Measurements from ENCODE around the gene CSRP3. TPM values are rescaled to one million over a fixed set of nuclear protein-coding genes. Genes with fewer than 3 reads are reported as not detected.

The CSRP3 gene
- total and polyA plus RNA-seq, 10 donors = 0.08 to 0.17 TPM; not detected in 8

DNA sequence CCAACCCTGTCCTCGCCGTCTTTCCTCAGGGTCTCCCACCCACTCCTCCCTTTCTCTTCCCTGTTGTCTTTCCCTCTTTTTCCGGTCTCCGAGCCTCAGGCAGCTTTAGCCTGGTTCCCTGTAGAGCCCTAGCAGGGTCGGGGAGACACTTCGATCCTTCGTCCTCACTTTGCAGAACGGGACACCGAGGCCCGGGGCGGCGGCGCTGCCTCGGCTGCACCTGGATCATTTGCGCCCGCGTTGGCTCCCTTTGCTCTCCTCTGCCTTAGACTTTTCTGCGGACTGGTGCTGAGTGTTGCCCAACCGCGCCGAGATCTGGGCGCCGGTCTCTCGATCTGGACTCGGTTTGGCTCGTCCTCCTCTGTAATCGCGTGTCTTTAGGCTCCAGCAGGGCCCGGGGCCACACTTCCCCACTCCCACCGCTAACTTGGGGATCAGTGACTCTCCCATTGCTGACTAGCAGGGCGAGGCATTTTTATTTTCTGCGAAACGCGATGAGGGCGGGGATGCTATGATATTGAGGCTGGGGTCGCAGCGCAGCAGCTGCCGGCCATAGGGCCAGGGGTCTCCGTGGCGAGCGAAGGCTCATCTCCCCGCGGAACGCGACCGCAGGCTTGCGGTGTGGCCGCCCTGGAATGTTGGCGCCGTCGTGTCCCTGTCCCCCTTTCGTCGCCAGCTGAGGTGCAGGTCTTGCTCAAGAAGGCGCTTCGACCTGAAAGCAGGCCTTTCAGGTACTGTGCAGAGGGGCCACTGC, 40.6 kb upstream of the CSRP3 start:
- no peak for TF ChIP-seq POLR2A (IDR thresholded peaks at IDR 0.05)
- no peak for TF ChIP-seq POLR2AphosphoS5 (IDR thresholded peaks at IDR 0.05)
- TF ChIP-seq, protein P1, sequence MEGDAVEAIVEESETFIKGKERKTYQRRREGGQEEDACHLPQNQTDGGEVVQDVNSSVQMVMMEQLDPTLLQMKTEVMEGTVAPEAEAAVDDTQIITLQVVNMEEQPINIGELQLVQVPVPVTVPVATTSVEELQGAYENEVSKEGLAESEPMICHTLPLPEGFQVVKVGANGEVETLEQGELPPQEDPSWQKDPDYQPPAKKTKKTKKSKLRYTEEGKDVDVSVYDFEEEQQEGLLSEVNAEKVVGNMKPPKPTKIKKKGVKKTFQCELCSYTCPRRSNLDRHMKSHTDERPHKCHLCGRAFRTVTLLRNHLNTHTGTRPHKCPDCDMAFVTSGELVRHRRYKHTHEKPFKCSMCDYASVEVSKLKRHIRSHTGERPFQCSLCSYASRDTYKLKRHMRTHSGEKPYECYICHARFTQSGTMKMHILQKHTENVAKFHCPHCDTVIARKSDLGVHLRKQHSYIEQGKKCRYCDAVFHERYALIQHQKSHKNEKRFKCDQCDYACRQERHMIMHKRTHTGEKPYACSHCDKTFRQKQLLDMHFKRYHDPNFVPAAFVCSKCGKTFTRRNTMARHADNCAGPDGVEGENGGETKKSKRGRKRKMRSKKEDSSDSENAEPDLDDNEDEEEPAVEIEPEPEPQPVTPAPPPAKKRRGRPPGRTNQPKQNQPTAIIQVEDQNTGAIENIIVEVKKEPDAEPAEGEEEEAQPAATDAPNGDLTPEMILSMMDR (IDR thresholded peaks at IDR 0.05 in 8 of 11, conservative IDR thresholded peaks at IDR 0.05 in 3 of 11) = peak in 1 of 11 experiments; percentile 3
- Histone ChIP-seq H3K27me3 (replicated peaks in 1 of 7) (peaks cover 0 to 79% (median 44%) of the 10 kb centered on the region in 7 donors), H3K9me3 (no peaks in the 10 kb centered on the region), H3K4me1 (peaks cover 5 to 54% (median 33%) of the 10 kb centered on the region in 6 donors), H3K4me3 (peak overlapping the region in 6 of 8 donors; percentile 80 to 97 (median 88)), H3K27ac (peak overlapping the region in 1 of 8 donors; percentile 62), H3K36me3 (peaks cover 0 to 7% (median 0%) of the 10 kb centered on the region in 6 donors)
- peak; percentile 78 for DNase-seq
- 6 to 20% (median 18%) methylated on average over 26 to 55 of the region's 55 CpGs for WGBS, 5 donors
- intact Hi-C loops (cut with DNase I; ENCODE audit: low total_unique reads) = no loop called here

DNA sequence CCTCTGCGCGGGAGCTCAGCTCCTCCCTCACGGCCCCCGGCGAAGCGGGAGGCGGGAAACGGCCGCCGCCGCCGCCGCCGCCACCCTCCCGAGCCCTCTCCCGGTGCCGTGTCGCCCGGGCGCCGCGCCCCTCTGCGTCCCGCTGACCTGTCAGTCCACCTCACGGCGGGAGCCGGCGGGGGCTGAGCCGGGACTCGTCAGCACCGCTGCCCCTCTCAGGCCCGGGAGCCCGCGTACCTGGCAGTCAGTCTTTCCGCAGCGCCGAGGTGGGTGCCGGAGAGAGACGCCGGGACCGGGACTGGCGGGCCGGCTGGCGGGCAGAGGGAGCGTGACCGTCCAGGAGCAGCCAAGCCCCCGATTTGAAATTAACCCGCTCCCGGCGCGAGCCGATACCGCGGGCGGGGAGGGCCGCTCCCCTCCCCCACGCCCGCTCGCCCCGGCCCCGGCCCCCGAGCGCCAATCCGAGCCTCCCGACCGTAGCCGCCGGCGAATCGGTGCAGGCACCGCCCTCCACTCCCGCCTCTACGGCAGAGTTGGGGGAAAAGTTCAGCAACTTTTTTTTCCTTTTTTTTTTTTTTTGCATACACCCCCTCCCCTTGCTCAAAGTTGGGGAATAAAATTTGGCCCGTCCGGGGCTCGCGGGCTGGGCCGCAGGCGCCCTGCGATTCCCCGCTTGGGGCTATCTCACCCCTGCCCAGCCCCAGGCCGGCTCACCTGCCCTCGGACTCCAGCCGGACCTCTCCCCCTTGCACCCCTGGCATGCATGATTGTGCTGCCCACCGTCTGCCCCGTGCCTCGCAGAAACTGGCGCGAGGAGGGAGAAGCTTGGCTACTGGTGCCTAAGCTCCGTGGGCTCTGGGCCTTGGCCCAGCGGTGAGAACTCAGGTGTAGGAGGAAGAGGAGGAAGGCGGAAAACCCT, 39.7 kb upstream of the CSRP3 start:
- peaks cover 0 to 15% (median 0%) of the 10 kb centered on the region in 6 donors for H3K36me3 ChIP-seq
- WGBS, 5 donors = 1 to 2% (median 1%) methylated on average over 45 to 92 of the region's 92 CpGs
- DNase-seq = peak; percentile 91
- H3K4me3 ChIP-seq = peak overlapping the region; percentile 45 to 97 (median 84)
- TF ChIP-seq, protein P1 (IDR thresholded peaks at IDR 0.05 in 8 of 11, conservative IDR thresholded peaks at IDR 0.05 in 3 of 11) = no peak
- no peak for TF ChIP-seq POLR2AphosphoS5 (IDR thresholded peaks at IDR 0.05)
- TF ChIP-seq POLR2A (IDR thresholded peaks at IDR 0.05) = no peak
- intact Hi-C loops (cut with DNase I; ENCODE audit: low total_unique reads) = no loop called here
- peak overlapping the region in 3 of 8 donors; percentile 27 to 62 (median 35) for H3K27ac ChIP-seq
- peaks cover 0 to 74% (median 44%) of the 10 kb centered on the region in 7 donors for H3K27me3 ChIP-seq (replicated peaks in 1 of 7)
- peaks cover 5 to 54% (median 33%) of the 10 kb centered on the region in 6 donors for H3K4me1 ChIP-seq
- no peaks in the 10 kb centered on the region for H3K9me3 ChIP-seq

DNA sequence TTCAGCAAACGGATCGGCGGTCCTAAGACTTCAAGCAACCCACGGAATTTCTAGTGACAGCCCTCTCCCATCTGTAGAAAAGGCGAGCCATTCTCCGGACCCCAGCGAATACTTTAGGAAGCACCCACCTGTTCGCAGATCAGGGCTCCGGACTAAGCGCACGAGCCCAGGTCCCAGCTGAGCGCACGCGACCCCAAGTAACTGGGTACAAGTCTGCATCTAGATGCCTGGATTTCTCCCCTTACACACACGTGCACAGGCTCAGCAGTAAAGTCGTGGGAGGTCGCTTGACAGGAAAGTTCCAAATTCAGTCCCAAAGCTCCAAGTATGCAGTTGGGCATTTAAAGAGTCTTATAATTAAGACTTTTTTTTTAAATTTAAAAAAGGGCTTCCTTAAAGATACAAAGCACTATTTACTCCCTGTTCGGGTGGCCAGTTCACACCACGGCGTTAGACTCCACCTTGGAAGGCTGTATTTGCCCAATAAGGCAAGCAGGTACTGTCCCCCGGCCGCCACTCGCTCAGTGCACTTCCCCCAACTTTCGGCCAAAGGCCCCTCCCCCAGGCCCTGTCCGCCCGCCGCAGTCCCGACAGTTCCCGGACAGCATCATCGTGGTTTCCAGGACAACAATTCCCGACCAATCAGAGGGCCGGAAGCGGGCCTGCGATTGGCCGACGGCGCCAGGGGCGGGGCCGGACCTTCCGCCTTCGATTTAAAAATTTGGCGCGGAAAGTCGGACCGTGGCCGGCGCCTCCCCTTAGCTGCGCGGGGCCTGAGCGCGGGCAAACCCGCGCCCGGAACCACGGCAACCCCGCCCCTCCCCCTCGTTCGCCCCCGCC, 38.9 kb upstream of the CSRP3 start, which contains the start of gene E2F8:
Gene E2F8, minus strand, starts transcription at position 526 of the 840 bp plus-strand sequence. CDS start 824 bp downstream, outside the sequence.
- peaks cover 5 to 54% (median 33%) of the 10 kb centered on the region in 6 donors for H3K4me1 ChIP-seq
- intact Hi-C loops (cut with DNase I; ENCODE audit: low total_unique reads) = no loop called here
- 0 to 2% (median 0%) methylated on average over 28 to 59 of the region's 59 CpGs for WGBS, 5 donors
- H3K9me3 ChIP-seq = no peaks in the 10 kb centered on the region
- peaks cover 0 to 66% (median 44%) of the 10 kb centered on the region in 7 donors for H3K27me3 ChIP-seq (replicated peaks in 1 of 7)
- H3K4me3 ChIP-seq = peak within 1 kb of the TSS; percentile 45 to 97 (median 84)
- H3K27ac ChIP-seq = peak within 1 kb of the TSS in 3 of 8 donors; percentile 35 to 62 (median 55)
- H3K36me3 ChIP-seq = peaks cover 0 to 21% (median 0%) of the 10 kb centered on the region in 6 donors
- peak; percentile 94 for DNase-seq
- TF ChIP-seq POLR2A (IDR thresholded peaks at IDR 0.05) (peak in 1 of 3 donors; percentile 53), POLR2AphosphoS5 (IDR thresholded peaks at IDR 0.05) (peak in 2 of 3 donors; percentile 70 to 82)
- TF ChIP-seq, protein P1 (IDR thresholded peaks at IDR 0.05 in 8 of 11, conservative IDR thresholded peaks at IDR 0.05 in 3 of 11) = no peak

Data from spleen (tissue), 11 donors.